Stimulated activated naive B cell treated with anti-CD40 and anti-IgM and Interleukin-4, amounts not matched to agents 10 μg/mL and 1 μg/mL and 100 μg/mL, for 72 hours (primary cell): ENCODE data around the gene ACTR6.
"Not testable (repeated sequence)": the region's sequence is repeated elsewhere in the genome, so short reads cannot be mapped to it uniquely, and the experiment has no call there.

ENCODE experiments used
- ATAC-seq, 2 donors: fragments of 150-1000 bp; cut with Tn5 transposase; replicated peaks; 2 replicates each; pipeline ENCODE4 v1.10.0; 2021; ENCODE audit warnings: moderate library complexity in 1 of 2
- DNase-seq: peaks from one replicate; pipeline ENCODE4 v3.0.0; 2021
- H3K27ac Mint-ChIP-seq: one replicate; pipeline ENCODE4 v1.8.0; 2022; ENCODE audit warnings: mild to moderate bottlenecking, mixed read lengths
- H3K27me3 Mint-ChIP-seq, 2 donors: one replicate each; pipeline ENCODE4 v1.8.0; 2022; ENCODE audit warnings: mixed read lengths in 2 of 2
- H3K36me3 Mint-ChIP-seq, 2 donors: one replicate each; pipeline ENCODE4 v1.8.0; 2022; ENCODE audit warnings: mixed read lengths in 2 of 2, mild to moderate bottlenecking in 1 of 2
- H3K4me1 Mint-ChIP-seq, 2 donors: one replicate each; pipeline ENCODE4 v1.8.0; 2022; ENCODE audit warnings: mixed read lengths in 2 of 2, mild to moderate bottlenecking in 1 of 2
- H3K4me3 Mint-ChIP-seq, 2 donors: one replicate each; pipeline ENCODE4 v1.8.0; 2022; ENCODE audit warnings: mild to moderate bottlenecking in 2 of 2, mixed read lengths in 2 of 2, moderate library complexity in 1 of 2
- H3K9me3 Mint-ChIP-seq, 2 donors: one replicate each; pipeline ENCODE4 v1.8.0; 2022; ENCODE audit warnings: mixed read lengths in 2 of 2, mild to moderate bottlenecking in 1 of 2

ACTR6 gene

DNA sequence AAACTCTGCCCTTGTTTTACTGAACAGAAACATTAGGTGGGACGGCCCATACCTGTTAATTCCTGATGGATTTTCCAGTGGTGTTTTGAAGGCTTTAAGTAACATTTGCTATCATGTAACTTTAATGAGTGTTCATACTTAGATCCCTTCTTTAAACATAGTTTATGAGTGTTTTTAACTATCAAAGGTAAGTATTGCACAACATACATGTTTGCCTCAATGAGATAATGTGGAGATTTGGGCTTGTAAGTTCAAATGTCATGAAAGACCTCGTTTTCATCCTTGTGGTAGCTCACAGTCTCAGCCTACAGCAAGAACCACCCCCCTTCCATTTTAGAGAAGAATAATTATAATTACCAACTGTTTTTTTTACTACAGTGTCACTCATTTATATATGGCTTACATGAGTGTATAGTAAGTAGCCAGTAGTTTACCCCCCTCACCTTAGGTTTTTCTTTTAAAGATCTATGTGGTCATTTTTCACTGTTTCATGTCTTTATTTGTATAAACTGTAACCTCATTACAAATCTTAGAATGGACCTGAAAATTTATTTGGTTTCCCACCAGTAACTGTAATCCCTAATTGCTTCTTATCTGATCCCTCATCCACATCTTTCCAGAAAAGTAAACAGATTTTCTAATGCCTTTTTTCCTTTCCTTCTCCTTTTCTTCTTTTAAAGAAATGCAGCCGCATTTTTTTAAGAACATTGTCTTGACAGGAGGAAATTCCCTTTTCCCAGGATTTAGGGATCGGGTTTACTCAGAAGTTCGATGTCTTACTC, 18.9 kb downstream of the ACTR6 start:
- DNase-seq: no peak
- Mint-ChIP-seq H3K27me3 (no peaks in the 10 kb centered on the region), H3K36me3 (peaks cover 13 to 35% of the 10 kb centered on the region in 2 donors), H3K9me3 (no peaks in the 10 kb centered on the region), H3K27ac (no peak overlapping the region), H3K4me3 (no peak overlapping the region), H3K4me1 (peaks cover 3 to 8% of the 10 kb centered on the region in 2 donors)
- ATAC-seq: no peak

DNA sequence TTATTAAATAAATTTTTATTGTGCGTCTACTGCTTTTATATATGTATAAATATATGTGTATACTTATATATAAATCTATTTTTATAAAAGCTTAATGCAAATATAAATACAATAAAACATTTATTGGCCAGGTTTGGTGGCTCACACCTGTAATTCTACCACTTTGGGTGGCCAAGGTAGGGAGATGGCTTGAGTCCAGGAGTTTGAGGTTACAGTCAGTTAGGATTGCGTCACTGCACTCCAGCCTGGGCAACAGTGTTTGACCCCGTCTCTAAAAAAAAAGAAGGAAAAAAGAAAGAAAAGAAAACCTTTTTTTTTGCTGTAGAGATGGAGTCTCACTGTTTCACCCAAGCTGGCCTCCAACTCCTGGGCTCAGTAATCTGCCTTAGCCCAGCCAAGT, 20.9 kb downstream of the ACTR6 start:
- Mint-ChIP-seq H3K36me3 (peaks cover 12 to 31% of the 10 kb centered on the region in 2 donors), H3K27ac (no peak overlapping the region), H3K27me3 (no peaks in the 10 kb centered on the region), H3K4me3 (no peak overlapping the region), H3K4me1 (no peaks in the 10 kb centered on the region), H3K9me3 (no peaks in the 10 kb centered on the region)
- ATAC-seq (no peak), DNase-seq (no peak)

DNA sequence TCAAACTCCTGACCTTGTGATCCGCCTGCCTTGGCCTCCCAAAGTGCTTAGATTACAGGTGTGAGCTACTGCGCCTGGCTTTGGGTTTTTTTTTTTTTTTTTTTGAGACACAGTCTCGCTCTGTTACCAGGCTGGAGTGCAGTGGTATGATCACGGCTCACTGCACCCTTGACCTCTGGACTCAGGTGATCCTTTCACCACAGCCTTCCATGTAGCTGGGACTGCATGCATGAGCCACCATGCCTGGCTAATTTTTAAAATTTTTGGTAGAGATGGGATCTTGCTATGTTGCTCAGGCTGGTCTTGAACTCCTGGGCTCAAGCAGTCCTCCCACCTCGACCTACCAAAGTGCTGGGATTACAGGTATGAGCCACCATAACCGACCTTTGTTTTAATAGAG, 21.6 kb downstream of the ACTR6 start:
- not testable (repeated sequence) for H3K4me3 Mint-ChIP-seq, DNase-seq, H3K4me1 Mint-ChIP-seq, ATAC-seq, H3K9me3 Mint-ChIP-seq, H3K27ac Mint-ChIP-seq, H3K27me3 Mint-ChIP-seq
- H3K36me3 Mint-ChIP-seq: peaks cover 10 to 29% of the 10 kb centered on the region in 2 donors

DNA sequence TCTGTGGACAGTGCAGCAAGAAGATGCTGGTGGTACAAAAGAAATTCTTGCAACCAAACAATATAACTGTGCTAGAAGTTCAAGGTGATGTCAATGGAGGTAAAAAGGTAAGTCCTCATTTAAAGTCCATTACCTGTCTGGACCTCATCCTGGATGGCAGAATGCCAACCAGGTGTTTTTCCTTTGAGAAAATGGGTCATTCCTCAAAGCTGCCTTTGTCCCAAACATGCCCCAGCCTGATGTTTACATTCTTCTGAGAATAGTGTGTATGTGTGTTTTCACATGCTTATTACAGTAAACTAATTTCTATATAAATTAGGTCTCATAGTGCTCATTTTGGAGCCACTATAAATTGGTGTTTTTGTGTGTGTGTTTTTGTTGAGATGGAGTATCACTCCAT, 24.9 kb downstream of the ACTR6 start:
- no peaks in the 10 kb centered on the region for H3K4me1 Mint-ChIP-seq
- H3K4me3 Mint-ChIP-seq: no peak overlapping the region
- no peaks in the 10 kb centered on the region for H3K9me3 Mint-ChIP-seq
- no peak for ATAC-seq
- H3K36me3 Mint-ChIP-seq: peaks cover 9 to 22% of the 10 kb centered on the region in 2 donors
- no peak for DNase-seq
- no peak overlapping the region for H3K27ac Mint-ChIP-seq
- no peaks in the 10 kb centered on the region for H3K27me3 Mint-ChIP-seq

DNA sequence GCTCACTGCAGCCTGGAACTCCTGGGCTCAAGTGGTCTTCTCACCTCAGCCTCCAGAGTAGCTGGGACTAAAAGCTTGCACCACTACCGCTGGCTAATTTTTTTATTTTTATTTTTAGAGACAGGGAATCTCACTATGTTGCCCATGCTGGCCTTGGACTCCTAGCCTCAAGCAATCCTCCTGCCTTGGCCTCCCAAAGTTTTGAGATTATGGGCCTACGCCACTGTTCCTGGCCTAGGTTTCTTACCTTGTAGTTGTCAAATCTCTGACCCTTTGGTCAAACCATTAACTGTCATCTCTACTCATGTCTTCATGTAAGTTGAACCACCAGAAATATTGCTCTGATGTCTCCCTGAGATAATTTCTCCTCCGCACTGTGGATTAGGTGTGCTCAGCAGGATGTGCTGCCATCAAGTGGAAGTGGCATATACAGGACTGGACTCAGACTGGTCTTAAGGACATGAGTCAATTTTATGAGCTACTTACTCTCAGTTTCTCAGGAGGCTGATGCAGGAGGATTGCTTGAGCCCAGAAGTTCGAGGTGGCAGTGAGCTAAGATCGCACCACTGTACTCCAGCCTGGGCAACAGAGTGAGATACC, 28.5 kb downstream of the ACTR6 start:
- H3K4me3 Mint-ChIP-seq: no peak overlapping the region
- H3K27ac Mint-ChIP-seq: no peak overlapping the region
- no peaks in the 10 kb centered on the region for H3K27me3 Mint-ChIP-seq
- no peaks in the 10 kb centered on the region for H3K4me1 Mint-ChIP-seq
- no peak for DNase-seq
- peaks cover 4 to 9% of the 10 kb centered on the region in 2 donors for H3K36me3 Mint-ChIP-seq
- ATAC-seq: no peak
- no peaks in the 10 kb centered on the region for H3K9me3 Mint-ChIP-seq

DNA sequence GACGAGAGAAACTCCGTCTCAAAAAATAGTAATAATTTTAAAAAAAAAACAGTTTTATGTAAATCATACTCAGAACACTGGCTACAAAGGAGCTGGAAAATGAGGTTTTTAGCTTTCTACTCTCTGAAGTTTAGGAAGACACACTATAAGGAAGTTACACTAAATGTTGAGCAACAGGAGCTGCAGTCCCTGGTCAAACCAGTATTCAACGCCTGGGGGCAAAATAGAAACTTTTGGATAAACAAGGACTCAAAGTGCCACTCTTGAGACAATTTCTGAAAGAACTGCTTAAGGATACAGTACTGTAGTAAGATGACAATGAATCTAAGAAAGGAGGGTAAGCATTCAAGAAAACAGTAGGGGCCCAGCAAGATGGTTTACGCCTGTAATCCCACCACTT, 29.3 kb downstream of the ACTR6 start:
- H3K27ac Mint-ChIP-seq: no peak overlapping the region
- peaks cover 4 to 9% of the 10 kb centered on the region in 2 donors for H3K36me3 Mint-ChIP-seq
- DNase-seq: no peak
- no peak for ATAC-seq
- no peaks in the 10 kb centered on the region for H3K27me3 Mint-ChIP-seq
- H3K4me1 Mint-ChIP-seq: no peaks in the 10 kb centered on the region
- H3K9me3 Mint-ChIP-seq: no peaks in the 10 kb centered on the region
- no peak overlapping the region for H3K4me3 Mint-ChIP-seq

DNA sequence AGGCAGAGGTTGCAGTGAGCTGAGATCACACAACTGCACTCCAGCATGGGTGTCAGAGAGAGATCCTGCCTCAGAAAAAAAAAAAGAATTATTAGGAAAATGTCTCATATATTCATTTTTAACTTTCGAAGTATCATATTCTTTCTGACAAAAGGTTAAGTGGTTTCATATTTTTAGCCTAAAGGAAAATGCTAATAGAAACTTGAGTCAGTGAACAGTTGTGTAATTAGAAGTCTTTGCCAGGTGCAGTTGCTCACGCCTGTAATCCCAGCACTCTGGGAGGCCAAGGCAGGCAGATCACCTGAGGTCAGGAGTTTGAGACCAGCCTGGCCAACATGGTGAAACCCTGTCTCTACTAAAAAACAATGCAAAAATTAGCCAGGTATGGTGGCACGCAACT, 31.3 kb downstream of the ACTR6 start:
- H3K36me3 Mint-ChIP-seq, H3K27ac Mint-ChIP-seq, H3K4me3 Mint-ChIP-seq, H3K4me1 Mint-ChIP-seq, ATAC-seq, DNase-seq, H3K27me3 Mint-ChIP-seq, H3K9me3 Mint-ChIP-seq: not testable (repeated sequence)

DNA sequence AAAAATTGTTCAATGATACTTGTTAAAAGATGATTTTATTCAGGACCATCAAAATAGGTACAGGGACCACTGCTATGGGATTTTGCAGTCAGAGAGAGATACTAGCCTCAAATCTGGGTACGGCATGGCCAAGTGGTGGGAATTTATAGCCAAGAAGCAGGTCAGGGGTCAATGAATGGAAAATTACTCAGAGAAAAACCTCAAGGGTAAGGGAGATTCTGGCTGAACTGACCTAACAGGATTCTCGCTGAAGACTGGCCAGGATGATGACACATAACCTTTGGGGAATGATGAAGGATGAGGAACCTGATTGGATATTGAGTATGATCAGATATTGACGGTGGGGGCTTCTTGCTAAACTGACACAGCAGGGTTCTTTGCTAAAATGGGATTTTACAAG, 33.6 kb downstream of the ACTR6 start:
- no peak for DNase-seq
- Mint-ChIP-seq H3K4me1 (no peaks in the 10 kb centered on the region), H3K9me3 (no peaks in the 10 kb centered on the region), H3K27ac (no peak overlapping the region), H3K27me3 (no peaks in the 10 kb centered on the region), H3K4me3 (no peak overlapping the region), H3K36me3 (no peaks in the 10 kb centered on the region)
- ATAC-seq: no peak

DNA sequence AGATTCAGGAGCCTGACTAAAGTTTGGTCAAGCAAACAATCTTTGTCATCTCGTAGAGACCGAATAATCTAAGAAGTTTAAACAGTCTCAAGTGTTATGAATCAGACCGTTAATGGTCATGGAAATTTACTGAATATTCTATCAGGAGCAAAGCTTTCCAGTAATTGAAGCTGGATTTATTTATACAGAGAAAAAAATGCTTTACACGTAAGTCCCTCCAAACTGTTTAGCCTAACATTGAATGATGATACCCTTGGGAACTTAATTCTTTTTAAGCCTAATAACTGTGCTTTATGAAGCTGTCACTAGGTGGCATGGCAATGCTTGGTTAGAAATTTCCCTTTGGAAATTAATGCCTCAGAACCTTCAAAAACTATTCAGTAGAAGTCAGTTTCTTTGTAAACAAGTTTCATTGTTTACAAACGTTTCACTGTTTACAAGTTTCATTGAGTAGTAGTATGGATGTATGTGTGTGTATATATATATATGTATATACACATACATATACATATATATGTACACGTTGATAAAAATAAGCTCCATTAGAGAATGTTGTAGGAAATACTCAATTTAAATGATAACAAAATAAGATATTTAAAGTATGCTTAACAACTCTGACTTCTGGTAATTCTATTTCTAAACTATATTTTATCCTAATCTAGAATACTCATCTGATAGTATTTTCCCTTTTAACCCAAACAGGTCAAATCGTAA, 34.1 kb downstream of the ACTR6 start:
- no peaks in the 10 kb centered on the region for H3K4me1 Mint-ChIP-seq
- H3K27ac Mint-ChIP-seq: no peak overlapping the region
- peak in 1 of 2 donors; percentile 42 for ATAC-seq
- no peak overlapping the region for H3K4me3 Mint-ChIP-seq
- no peaks in the 10 kb centered on the region for H3K27me3 Mint-ChIP-seq
- H3K9me3 Mint-ChIP-seq: no peaks in the 10 kb centered on the region
- no peaks in the 10 kb centered on the region for H3K36me3 Mint-ChIP-seq
- no peak for DNase-seq

DNA sequence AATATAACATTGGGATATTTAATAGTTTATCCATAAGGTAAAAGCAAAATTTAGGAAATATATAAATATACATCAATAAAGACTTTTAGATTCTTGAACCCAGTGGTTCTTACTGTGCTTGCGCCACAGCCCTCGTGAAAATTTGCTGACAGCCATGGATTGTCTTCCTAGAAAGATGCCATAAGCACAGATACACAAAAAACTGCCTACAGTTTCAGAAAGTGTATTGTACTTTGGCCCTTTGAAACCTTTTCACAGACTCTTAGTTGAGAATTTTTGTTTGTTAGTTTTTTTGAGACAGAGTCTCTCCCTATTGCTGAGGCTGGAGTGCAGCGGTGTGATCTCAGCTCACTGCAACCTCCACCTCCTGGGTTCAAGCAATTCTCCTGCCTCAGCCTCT, 38.2 kb downstream of the ACTR6 start:
- ATAC-seq (no peak), DNase-seq (no peak)
- no peaks in the 10 kb centered on the region for H3K9me3 Mint-ChIP-seq
- H3K27ac Mint-ChIP-seq: no peak overlapping the region
- no peak overlapping the region for H3K4me3 Mint-ChIP-seq
- no peaks in the 10 kb centered on the region for H3K36me3 Mint-ChIP-seq
- H3K27me3 Mint-ChIP-seq: no peaks in the 10 kb centered on the region
- H3K4me1 Mint-ChIP-seq: no peaks in the 10 kb centered on the region

DNA sequence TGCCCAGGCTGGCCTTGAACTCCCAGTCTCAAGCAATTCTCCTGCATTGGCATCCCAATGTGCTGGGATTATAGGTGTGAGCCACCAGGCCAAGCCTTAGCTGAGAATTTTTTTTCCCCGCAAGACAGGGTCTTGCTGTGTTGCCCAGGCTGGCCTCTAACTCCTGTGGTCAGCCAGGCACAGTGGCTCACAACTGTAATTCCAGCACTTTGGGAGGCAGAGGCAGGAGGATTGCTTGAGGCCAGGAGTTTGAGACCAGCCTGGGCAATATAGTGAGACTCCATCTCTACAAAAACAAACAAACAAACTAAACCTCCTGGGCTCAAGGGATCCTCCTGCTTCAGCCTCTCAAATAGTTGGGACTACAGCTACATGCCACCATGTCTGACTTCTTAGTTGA, 39.0 kb downstream of the ACTR6 start:
- Mint-ChIP-seq H3K9me3 (no peaks in the 10 kb centered on the region), H3K36me3 (no peaks in the 10 kb centered on the region), H3K4me1 (no peaks in the 10 kb centered on the region), H3K27me3 (no peaks in the 10 kb centered on the region), H3K27ac (no peak overlapping the region), H3K4me3 (no peak overlapping the region)
- DNase-seq: no peak
- ATAC-seq: no peak

DNA sequence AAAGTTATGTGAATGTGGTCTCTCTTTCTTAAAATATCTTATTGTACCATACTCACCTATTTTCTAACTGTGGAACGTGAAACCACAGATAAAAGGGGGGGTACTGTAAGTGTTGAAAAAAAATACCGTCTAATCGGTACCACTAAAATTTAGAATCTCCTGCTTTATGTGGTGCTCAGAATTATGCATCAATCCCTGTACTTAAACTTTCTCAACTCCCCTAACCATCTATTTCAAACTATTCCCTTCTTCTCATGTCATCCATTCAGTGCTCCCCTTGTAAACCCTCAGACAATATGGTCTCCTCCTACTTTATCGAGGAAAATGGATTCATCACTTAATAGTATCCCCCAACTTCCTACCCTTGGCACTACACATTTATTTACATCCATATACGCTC, 42.5 kb downstream of the ACTR6 start:
- Mint-ChIP-seq H3K4me1 (no peaks in the 10 kb centered on the region), H3K4me3 (no peak overlapping the region), H3K27me3 (no peaks in the 10 kb centered on the region), H3K27ac (no peak overlapping the region), H3K9me3 (no peaks in the 10 kb centered on the region), H3K36me3 (no peaks in the 10 kb centered on the region)
- ATAC-seq (no peak), DNase-seq (no peak)

DNA sequence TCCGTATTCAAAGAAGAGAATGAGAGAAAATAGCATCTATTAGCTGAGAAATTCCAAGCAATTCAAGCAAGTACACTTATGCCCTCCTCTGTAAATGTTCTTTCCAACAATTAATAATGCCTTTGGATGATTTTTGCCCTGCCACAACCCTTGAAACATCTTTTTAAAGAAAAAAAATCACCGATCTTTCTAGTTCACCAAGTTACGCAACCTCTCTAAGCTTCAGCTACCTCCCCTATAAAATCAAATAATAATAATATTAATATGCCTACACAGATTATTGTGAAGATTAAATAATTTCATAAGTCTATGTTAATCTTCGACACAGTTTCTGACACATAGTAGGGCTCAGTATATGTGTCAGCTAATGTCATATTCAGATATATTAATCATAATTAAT, 47.1 kb downstream of the ACTR6 start:
- no peak overlapping the region for H3K27ac Mint-ChIP-seq
- no peak for ATAC-seq

DNA sequence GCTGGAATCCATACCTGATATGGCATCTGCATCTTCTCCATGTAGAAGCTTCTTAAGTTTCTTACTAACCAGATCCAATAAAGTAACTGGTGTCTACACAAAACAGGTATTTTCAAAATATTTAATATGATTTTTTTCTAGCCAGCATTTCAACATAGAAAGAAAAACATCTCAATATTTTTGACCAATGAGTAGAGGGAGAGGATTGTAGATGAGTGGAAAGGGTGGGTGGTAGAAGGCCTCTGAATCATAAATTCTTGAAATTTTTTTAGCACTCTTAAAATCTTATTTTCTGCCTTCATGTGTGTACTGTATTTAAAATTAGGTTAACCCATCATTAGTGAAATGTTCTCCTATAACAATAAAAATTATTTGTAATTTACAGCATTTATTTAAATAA, 48.3 kb downstream of the ACTR6 start:
- Mint-ChIP-seq H3K27me3 (no peaks in the 10 kb centered on the region), H3K36me3 (peaks cover 0 to 2% of the 10 kb centered on the region in 2 donors), H3K27ac (no peak overlapping the region), H3K4me3 (no peak overlapping the region), H3K9me3 (no peaks in the 10 kb centered on the region), H3K4me1 (no peaks in the 10 kb centered on the region)
- ATAC-seq: no peak
- no peak for DNase-seq

More for the DNA sequence above, 47.1 kb downstream of the ACTR6 start:
- no peaks in the 10 kb centered on the region for H3K4me1 Mint-ChIP-seq
- no peaks in the 10 kb centered on the region for H3K27me3 Mint-ChIP-seq
- H3K36me3 Mint-ChIP-seq: peaks cover 0 to 2% of the 10 kb centered on the region in 2 donors
- no peaks in the 10 kb centered on the region for H3K9me3 Mint-ChIP-seq
- H3K4me3 Mint-ChIP-seq: no peak overlapping the region
- no peak for DNase-seq

DNA sequence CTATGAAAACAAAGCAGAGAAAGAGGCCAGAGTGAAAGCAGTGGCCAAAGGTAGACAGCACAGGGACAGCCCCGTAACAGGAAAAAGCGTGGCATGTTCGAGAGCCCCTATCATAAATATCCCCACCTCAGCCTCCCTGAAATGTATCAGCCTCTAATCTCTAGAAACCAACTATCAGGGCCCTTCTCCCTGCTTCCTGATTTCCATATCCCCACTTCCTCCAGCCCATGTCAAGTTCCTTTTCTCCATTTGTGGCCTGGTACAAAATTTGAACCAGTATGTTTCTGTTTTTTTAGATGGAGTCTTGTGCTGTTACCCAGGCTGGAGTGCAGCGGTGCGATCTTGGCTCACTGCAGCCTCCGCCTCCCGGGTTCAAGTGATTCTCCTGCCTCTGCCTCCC, 49.3 kb downstream of the ACTR6 start:
- DNase-seq (no peak), ATAC-seq (no peak)
- Mint-ChIP-seq H3K4me1 (no peaks in the 10 kb centered on the region), H3K9me3 (no peaks in the 10 kb centered on the region), H3K4me3 (no peak overlapping the region), H3K27me3 (no peaks in the 10 kb centered on the region), H3K27ac (no peak overlapping the region), H3K36me3 (peaks cover 0 to 2% of the 10 kb centered on the region in 2 donors)
